GM18870 (cell line): Measurements from ENCODE around the gene TMEM255B.

Source experiments
- ATAC-seq: cut with Tn5 transposase; IDR thresholded peaks from one replicate; pipeline ENCODE4 v1.9.1; 2021; ENCODE audit warnings: moderate library complexity; ENCODE audit not compliant: unreplicated experiment

TMEM255B gene

GRCh38 chr13:113845055-113845454, 86.0 kb downstream of the TMEM255B start:
- no peak for ATAC-seq

DNA sequence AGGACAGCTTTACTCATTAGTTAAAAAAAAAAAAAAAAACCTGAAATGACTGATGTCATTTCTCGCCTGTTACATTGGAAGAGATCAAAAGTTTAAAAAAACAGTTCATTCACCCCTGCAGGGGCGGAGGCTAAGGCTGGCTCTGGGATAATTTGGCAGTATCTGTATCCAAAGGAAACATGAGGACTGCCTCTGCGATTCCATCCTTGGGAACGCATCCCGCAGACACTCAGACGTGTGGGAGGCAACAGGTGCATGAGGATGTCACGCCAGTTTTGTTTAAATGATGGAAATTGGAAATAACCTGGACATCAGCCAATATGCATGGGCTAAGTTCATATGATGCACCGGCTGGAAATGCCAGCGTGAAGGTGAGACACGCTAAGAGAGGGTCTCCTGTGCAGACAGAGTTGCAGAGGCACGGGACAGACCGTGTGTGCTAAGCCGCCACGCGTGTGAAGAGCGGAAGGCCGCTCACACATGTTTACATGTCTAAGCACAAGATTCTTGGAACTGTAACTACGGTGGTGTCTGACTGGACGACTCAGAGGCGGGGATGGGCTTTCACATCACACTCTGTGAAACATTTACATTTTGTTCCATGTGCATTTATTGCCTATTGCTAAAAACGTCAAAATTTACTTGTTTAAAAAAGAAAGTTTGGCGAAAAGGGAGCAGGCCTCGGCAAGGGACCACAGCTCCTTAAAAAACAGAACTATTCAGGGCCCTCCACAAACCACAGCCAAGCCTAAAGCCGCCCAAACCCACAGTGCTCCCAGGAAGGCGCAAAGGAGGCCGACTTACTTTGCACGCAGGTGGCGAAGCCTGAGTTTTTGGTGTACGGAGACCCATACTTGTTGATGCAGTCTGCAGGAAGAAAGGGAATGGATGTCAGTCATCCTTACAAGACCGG, 87.0 kb downstream of the TMEM255B start:
- no peak for ATAC-seq

- no peak for ATAC-seq
These were observed 87.8 kb downstream of the TMEM255B start for GRCh38 chr13:113846636-113847318.

DNA sequence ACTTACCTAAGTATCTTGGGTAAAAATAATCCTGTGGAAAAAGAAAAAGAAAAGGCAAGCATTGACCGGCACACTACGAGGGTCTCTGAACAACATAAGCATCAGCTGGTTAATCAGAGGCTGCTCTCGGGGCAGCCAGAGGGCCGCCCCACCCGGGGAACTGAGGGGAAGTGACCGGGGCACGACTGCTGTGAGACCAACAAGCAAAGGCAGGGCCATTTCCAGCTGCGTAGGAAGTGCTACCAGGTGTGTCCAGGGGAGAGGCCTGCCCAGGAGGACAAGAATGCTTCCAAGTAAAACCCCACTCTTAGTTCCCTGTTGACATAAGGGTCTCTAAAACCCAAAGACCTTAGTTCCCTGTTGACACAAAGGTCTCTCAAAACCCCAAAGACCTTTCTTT, 89.0 kb downstream of the TMEM255B start:
- ATAC-seq, result no peak

DNA sequence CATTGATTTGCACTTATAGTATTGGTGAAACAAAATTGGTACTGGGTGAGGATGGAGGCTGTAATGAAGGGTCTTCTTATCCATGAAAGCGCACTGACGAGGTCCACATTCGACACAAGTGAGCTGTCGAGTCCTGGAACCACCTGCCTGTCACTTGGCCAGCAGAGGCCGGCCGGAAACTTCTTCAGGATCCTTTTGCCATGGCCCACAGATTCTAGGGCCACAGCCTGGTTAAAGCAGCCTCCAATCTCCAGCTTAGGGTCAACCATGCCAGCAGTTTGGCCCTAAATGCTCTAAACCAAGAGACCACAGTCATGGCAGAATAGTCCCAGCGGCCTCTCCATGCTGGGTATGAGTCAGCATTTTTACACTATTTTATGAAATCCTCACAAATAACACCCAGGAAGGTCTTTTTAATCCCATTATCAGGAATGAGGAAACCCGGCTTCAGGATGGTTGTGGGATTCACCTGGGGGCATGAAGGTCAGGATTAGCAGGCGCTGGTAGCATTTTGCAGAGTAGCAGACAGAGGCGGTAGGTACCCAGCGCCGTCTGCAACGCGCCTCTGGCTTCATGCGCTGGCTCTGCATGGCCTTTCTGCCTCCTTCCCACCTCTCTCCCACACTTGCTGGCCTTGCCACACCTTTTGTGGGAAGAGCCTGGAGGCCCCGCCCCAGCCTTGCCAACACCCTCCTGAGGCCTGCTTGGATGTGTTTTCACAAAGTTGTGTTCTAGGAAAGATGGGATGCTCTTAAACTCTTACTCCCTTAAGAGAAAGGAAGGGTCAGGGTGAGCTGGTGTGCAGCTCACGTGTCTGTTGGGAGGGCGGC, 89.6 kb downstream of the TMEM255B start:
- no peak for ATAC-seq

DNA sequence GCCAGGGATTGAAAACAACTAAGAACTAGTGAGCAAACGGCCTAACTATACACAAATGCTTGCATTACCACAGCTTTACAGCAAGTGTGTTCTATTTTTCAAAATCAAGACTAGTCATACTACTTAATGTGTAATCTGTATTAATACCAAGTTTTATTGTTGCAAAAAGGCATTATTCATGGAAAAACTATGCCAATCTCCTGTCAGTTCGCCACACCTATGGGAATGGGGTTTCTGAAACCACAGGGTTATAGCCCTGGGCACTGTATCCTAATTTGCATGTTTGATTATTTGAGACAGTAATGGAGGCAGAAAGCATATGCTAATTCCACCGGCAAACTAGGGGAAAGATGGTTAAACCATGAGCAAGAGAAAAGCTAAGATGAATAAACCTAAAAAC, 90.5 kb downstream of the TMEM255B start:
- ATAC-seq, result no peak

GRCh38 chr13:113849981-113850721, 91.1 kb downstream of the TMEM255B start:
- no peak for ATAC-seq

DNA sequence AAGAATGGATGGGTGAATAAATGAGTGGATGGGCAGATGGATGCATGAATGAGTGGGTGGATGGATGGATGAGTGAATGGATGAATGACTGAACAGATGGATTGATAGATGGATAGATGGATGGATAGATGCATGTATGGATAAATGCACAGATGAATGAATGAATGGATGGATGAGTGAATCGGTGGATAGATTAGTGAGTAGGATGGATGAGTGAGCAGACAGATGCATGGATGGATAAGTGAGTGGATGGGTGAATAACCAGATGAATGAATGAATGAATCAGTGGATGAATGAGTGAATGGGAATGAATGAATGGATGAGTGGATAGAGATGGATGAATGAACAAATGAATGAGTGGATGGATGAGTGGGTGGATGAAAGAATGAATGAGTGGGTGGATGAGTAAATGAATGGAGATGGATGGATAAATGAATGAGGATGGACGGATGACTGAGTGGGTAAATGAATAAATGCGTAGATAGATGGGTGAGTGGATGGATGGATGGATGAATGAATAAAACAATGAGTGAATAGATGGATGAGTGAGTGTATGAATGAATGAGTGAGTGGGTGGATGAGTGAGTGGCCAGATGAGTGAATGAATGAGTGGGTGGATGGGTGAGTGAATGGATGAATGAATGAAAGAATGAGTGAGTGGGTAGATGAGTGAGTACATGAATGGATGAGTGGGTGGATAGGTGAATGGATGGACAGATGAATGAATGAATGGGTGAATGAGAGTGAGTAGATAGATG, 91.9 kb downstream of the TMEM255B start:
- no peak for ATAC-seq

DNA sequence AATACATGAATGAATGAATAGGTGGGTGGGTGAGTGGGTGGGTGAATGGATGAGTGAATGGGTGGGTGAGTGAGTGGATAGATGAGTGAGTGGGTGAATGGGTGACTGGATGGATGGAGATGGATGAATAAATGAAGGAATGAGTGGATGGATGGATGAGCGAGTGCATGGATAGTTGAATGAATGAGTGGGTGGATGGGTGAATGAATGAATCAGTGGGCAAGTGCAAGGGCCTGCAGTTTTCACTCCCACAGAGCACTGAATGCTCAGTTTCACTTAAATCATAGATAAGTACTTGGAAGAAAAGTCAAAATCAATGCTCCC, 92.4 kb downstream of the TMEM255B start:
- no peak for ATAC-seq

- ATAC-seq, result no peak
These were observed 93.0 kb downstream of the TMEM255B start for GRCh38 chr13:113851826-113852535.

GRCh38 chr13:113852536-113853517, 93.8 kb downstream of the TMEM255B start:
- ATAC-seq, result no peak

DNA sequence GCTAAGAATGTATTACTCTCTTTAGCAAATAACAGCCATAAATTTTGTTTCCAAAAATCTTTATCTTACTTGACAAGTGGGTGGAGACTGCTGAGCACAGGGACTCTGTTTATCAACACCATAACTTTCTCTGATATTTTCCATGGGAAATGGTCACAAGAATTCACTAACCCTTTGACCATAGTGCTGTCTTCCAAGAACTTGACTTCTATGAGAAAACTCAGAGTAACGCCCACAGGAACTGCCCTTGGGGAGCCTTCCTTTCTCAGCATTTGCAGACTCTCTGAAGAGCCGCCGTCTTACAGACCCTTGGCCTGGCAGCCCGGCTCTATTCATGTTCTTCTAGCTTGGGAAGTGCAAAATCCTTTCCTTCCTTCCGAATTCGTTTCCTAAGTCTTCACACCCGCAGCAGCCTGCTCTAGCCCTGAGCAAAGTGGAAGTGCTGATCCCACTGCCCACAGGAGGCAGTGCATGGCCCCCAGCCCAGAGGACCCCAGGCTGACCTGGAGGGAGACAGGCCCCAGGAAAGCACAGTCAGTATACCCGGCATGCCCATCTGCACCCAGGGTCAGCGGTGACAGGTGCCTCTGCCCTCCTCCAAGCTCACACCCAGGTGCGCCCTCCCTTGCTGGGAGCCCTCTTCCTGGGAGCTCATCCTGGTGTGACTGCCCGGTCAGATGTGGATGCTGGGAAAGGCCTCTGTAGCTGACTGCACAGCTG, 94.7 kb downstream of the TMEM255B start:
- ATAC-seq, result no peak

- no peak for ATAC-seq
These were observed 95.4 kb downstream of the TMEM255B start for GRCh38 chr13:113854238-113855011.

DNA sequence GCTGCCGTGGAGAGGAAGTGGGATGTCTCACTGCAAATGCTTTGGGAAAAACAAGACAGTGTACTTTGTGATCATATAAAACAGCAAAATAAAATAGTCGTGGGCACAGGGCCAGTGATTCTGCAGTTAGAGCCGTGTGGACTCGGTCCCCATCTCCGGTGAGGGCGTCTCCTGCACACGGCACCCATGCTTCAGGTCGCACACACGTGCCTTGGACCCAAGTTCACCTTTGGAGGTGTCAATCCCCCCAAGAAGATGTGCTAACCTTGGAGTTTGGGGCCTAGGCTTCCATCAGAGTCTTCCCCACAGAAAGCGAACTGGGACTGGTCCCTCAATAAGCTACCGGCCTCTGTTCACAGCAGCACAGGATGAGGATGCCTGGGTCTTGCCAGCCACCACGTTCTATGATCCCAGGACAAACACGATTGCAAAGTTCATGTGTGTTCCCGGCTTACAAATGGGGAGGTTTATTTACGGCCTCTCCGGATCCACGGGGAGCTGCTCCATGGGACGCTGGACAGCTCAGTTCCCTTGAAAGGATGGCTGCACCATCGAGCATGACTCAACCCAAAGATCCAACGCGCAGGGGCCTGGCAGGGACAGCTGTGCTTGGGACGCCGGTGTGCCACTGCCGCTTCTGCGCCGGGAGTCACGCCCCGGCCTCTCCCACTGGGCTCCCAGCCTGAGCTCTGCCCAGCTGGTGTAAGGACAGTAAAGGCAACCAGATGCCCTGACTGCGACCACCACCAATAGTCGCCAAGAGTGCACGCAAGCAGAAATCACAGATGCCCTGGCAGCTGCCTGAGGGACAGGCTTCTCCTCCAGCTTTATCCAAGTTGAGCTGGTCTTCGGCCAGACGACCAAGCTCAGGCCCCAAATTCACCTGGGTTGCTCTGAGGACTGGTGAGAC, 96.2 kb downstream of the TMEM255B start:
- no peak for ATAC-seq

GRCh38 chr13:113855931-113856715, 97.1 kb downstream of the TMEM255B start:
- no peak for ATAC-seq
